ENCODE measurements around the gene UBE2K.
"Not testable (repeated sequence)": the region's sequence is repeated elsewhere in the genome, so short reads cannot be mapped to it uniquely, and the experiment has no call there.

The UBE2K gene

DNA sequence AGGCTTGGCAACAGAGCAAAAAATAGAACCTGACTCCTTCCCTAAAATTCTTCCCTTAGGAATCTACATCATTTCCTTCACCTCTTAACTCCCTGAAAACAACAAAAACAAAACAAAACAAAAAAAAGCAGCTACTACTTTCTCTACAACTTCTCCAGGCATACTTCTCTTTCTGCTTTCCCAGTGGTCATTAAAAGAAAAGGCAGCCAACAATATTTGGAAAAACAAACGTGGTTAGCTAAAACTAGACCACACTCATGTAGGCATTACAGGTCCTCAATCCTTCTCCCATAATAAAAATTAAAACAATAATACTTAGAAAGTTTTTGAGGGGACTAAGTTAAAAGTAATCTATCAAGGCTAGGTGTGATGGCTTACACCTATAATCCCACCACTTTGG lies 30.2 kb upstream of the UBE2K start:
- no peak overlapping the region for H3K4me3 ChIP-seq (ENCODE audit: control insufficient read depth, low read depth, low read length)
- no peak for DNase-seq (ENCODE audit: low read depth)
- TF ChIP-seq, protein P1, sequence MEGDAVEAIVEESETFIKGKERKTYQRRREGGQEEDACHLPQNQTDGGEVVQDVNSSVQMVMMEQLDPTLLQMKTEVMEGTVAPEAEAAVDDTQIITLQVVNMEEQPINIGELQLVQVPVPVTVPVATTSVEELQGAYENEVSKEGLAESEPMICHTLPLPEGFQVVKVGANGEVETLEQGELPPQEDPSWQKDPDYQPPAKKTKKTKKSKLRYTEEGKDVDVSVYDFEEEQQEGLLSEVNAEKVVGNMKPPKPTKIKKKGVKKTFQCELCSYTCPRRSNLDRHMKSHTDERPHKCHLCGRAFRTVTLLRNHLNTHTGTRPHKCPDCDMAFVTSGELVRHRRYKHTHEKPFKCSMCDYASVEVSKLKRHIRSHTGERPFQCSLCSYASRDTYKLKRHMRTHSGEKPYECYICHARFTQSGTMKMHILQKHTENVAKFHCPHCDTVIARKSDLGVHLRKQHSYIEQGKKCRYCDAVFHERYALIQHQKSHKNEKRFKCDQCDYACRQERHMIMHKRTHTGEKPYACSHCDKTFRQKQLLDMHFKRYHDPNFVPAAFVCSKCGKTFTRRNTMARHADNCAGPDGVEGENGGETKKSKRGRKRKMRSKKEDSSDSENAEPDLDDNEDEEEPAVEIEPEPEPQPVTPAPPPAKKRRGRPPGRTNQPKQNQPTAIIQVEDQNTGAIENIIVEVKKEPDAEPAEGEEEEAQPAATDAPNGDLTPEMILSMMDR (conservative IDR thresholded peaks at IDR 0.05; ENCODE audit: control insufficient read depth, insufficient read depth, low read depth, low read length): no peak

DNA sequence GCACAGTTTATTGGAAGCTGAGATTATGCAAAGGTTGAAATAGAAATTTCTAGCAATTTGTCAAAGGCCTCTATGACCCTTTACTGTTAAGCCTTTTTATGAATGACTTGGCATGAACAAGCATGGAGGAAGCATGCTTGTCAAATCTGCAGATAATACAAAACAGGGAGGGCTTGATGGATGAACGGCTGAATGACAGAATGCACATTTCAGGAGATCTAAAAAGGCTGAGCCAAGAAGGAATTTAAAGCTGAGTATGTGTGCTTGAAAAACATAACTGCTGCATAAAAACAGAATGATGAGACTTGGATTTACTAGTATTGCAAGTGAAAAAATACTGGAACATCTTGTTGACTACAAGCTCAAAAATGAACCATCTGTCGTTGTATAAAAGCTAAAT lies 29.0 kb upstream of the UBE2K start:
- no peak overlapping the region for H3K4me3 ChIP-seq (ENCODE audit: control insufficient read depth, low read depth, low read length)
- TF ChIP-seq, protein P1 (conservative IDR thresholded peaks at IDR 0.05; ENCODE audit: control insufficient read depth, insufficient read depth, low read depth, low read length): no peak
- DNase-seq (ENCODE audit: low read depth): no peak

DNA sequence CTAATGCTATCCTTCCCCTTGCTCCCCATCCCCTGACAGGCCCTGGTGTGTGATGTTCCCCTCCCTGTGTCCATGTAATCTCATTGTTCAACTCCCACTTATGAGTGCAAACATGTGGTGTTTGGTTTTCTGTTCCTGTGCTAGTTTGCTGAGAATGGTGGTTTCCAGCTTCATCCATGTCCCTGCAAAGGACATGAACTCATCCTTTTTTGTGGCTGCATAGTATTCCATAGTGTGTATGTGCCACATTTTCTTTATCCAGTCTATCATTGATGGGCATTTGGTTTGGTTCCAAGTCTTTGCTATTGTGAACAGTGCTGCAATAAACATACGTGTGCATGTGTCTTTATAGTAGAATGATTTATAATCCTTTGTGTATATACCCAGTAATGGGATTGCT lies 27.6 kb upstream of the UBE2K start:
- not testable (repeated sequence) for H3K4me3 ChIP-seq (ENCODE audit: control insufficient read depth, low read depth, low read length); DNase-seq (ENCODE audit: low read depth)

DNA sequence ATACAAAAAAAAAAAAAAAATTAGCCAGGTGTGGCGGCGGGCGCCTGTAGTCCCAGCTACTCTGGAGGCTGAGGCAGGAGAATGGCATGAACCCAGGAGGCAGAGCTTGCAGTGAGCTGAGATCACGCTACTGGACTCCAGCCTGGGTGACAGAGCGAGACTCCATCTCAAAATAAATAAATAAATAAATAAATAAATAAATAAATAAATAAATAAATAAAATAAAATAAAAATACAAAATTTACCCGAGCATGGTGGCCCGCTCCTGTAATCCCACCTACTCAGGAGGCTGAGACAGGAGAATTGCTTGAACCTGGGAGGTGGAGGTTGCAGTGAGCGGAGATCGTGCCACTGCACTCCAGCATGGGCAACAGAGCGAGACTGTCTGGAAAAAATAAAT lies 22.3 kb upstream of the UBE2K start:
- H3K4me3 ChIP-seq (ENCODE audit: control insufficient read depth, low read depth, low read length); DNase-seq (ENCODE audit: low read depth): not testable (repeated sequence)

DNA sequence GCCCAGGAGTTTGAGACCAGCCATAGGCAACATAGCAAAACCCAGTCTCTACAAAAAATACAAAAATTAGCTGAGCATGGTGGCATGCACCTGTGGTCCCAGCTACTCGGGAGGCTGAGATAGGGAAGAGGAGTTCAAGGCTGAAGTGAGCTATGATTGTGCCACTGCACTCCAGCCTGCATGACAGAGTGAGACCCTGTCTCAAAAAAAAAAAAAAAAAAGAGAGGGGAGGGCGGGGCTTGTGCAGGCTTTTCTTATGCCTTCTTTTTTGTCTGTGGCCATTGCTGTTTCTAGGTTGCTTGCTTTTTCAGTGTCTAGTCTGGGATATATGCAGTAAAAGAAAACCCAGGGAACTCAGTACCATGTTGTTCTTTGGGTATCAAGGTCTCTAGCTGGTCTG lies 16.9 kb upstream of the UBE2K start:
- H3K4me3 ChIP-seq (ENCODE audit: control insufficient read depth, low read depth, low read length): not testable (repeated sequence)

DNA sequence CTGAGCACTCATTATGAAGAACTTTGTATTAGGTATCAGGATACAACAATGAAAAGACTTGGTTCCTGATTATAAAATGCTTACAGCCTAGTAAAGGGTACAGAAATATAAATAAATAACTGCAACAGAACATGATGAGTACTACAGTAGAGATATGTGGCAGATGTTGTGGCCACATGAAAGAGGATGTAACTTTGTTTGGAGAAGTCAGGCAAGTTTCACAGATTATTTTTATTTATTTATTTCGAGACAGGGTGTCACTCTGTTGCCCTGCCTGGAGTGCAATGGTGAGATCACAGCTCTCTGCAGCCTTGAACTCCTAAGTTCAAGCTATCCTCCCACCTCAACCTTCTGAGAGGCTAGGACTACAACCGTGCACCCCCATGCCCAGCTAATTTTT lies 15.8 kb upstream of the UBE2K start:
- no peak overlapping the region for H3K4me3 ChIP-seq (ENCODE audit: control insufficient read depth, low read depth, low read length)
- DNase-seq (ENCODE audit: low read depth): no peak
- TF ChIP-seq, protein P1 (conservative IDR thresholded peaks at IDR 0.05; ENCODE audit: control insufficient read depth, insufficient read depth, low read depth, low read length): no peak

More for the DNA sequence above, 16.9 kb upstream of the UBE2K start:
- DNase-seq (ENCODE audit: low read depth): not testable (repeated sequence)

DNA sequence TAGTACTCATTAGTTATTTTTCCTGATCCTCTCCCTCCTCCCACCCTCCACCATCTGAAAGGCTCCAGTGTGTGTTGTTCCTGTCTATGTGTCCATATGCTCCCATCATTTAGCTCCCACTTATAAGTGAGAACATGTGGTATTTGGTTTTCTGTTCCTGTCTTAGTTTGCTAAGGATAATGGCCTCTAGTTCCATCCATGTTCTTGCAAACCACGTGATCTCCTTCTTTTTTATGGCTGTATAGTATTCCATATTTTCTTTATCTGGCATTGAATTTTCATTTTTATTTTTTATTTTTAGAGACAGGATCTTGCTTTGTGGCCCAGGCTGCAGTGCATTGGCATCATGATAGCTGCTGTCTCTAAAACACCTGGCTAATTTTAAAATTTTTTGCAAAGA lies 11.9 kb upstream of the UBE2K start:
- DNase-seq (ENCODE audit: low read depth): no peak
- TF ChIP-seq, protein P1 (conservative IDR thresholded peaks at IDR 0.05; ENCODE audit: control insufficient read depth, insufficient read depth, low read depth, low read length): no peak
- no peak overlapping the region for H3K4me3 ChIP-seq (ENCODE audit: control insufficient read depth, low read depth, low read length)

DNA sequence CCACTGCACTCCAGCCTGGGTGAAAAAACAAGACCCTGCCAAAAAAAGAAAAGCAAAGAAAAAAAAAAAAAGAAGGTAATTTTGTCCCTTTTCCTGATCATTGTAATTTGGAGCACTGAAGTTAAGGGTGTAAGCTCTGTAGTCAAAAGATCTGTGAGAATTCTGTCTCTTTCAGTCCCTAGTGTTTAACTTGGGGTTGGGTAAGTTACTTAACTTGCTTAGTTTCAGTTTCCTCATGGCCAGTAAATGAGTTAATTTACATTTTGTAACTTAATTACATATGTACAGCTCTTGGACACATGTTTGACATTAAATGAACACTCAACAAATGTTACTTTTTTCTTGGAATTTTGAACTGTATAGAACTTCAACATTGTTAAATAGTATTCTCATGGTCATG lies 10.9 kb upstream of the UBE2K start:
- H3K4me3 ChIP-seq (ENCODE audit: control insufficient read depth, low read depth, low read length): no peak overlapping the region
- DNase-seq (ENCODE audit: low read depth): no peak
- TF ChIP-seq, protein P1 (conservative IDR thresholded peaks at IDR 0.05; ENCODE audit: control insufficient read depth, insufficient read depth, low read depth, low read length): no peak

DNA sequence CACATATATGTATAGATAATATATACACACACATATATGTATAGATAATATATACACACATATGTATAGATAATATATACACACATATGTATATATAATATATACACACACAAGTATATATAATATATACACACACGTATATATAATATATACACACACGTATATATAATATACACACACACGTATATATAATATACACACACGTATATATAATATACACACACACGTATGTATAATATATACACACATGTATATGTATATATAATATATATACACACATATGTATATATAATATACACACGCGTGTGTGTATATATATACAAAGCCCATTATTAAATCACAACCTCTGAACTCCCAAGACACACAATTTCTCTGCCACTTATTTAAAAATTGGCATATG lies 8.0 kb upstream of the UBE2K start:
- H3K4me3 ChIP-seq (ENCODE audit: control insufficient read depth, low read depth, low read length): no peak overlapping the region
- TF ChIP-seq, protein P1 (conservative IDR thresholded peaks at IDR 0.05; ENCODE audit: control insufficient read depth, insufficient read depth, low read depth, low read length): no peak
- no peak for DNase-seq (ENCODE audit: low read depth)

All from fibroblast of mammary gland (primary cell).